IMR-90 (cell line): ENCODE data around the gene EXTL2. TPM values are rescaled to one million over a fixed set of nuclear protein-coding genes. Genes with fewer than 3 reads are reported as not detected.

Experiments used
- ATAC-seq: fragments of 200-7000 bp; cut with Tn5 transposase; 2 replicates; pipeline ENCODE4 v1.9.1; 2020; ENCODE audit warnings: low read depth, mild to moderate bottlenecking, moderate library complexity
- BruUV-seq: library from RNA; stranded (reverse); fragments of 400-500 nt; replicated peaks from 2 replicates; lab custom pipeline; 2021; lab: Mats Ljungman, UMichigan
- CTCF ChIA-PET: fragments of 300-600 bp; formaldehyde crosslinking; extraction: SDS; loops from one replicate; lab custom pipeline; 2021; ENCODE audit warnings: antibody characterized with exemption; lab: Yijun Ruan, JAX
- POLR2A ChIA-PET: fragments of 300-600 bp; sonication (Branson Sonifier 250); formaldehyde crosslinking; loops from one replicate; lab custom pipeline; 2022; ENCODE audit warnings: antibody characterized with exemption; ENCODE audit not compliant: unreplicated experiment; lab: Charles Lee
- DNase-seq: peaks from one replicate; pipeline ENCODE4 v3.0.0; 2013
- H2AFZ ChIP-seq: replicated peaks from 2 replicates; pipeline ENCODE3; 2013; ENCODE audit warnings: low read length, mild to moderate bottlenecking; ENCODE audit not compliant: poor library complexity
- H2AK5ac ChIP-seq: 2 replicates; pipeline ENCODE4 v1.6.1; 2013; ENCODE audit warnings: low read depth, low read length, inconsistent platforms
- H2AK9ac ChIP-seq: replicated peaks from 2 replicates; pipeline ENCODE3; 2013; ENCODE audit warnings: mild to moderate bottlenecking, low read depth, low read length, moderate library complexity; ENCODE audit not compliant: poor library complexity
- H2BK120ac ChIP-seq: 2 replicates; pipeline ENCODE4 v1.6.1; 2013; ENCODE audit warnings: low read depth, low read length, inconsistent platforms
- H2BK15ac ChIP-seq: 3 replicates; pipeline ENCODE4 v1.6.1; 2013; ENCODE audit warnings: low read depth, low read length, inconsistent platforms
- H2BK20ac ChIP-seq: 2 replicates; pipeline ENCODE4 v1.6.1; 2013; ENCODE audit warnings: low read depth, mild to moderate bottlenecking, inconsistent platforms, low read length, moderate library complexity
- H2BK5ac ChIP-seq: 2 replicates; pipeline ENCODE4 v1.6.1; 2013; ENCODE audit warnings: mild to moderate bottlenecking, low read depth, low read length, inconsistent platforms; ENCODE audit not compliant: poor library complexity, severe bottlenecking
- H3K14ac ChIP-seq: replicated peaks from 2 replicates; pipeline ENCODE4 v1.6.1; 2013; ENCODE audit warnings: low read depth, low read length, inconsistent platforms
- H3K18ac ChIP-seq: 2 replicates; pipeline ENCODE4 v1.6.1; 2013; ENCODE audit warnings: low read depth, low read length, control low read depth
- H3K23ac ChIP-seq: 2 replicates; pipeline ENCODE4 v1.6.1; 2013; ENCODE audit warnings: low read depth, low read length, inconsistent platforms
- H3K27ac ChIP-seq: 2 replicates; pipeline ENCODE4 v1.5.1; 2013; ENCODE audit warnings: mild to moderate bottlenecking, control low read depth, low read length; ENCODE audit not compliant: insufficient read depth
- H3K27me3 ChIP-seq: 2 replicates; pipeline ENCODE4 v1.6.1; 2013; ENCODE audit warnings: low read length; ENCODE audit not compliant: control insufficient read depth, insufficient read depth
- H3K36me3 ChIP-seq: 2 replicates; pipeline ENCODE4 v1.6.1; 2013; ENCODE audit warnings: low read length, mixed read lengths; ENCODE audit not compliant: control insufficient read depth, insufficient read depth
- H3K4ac ChIP-seq: 2 replicates; pipeline ENCODE4 v1.6.1; 2013; ENCODE audit warnings: low read depth, low read length, inconsistent platforms
- H3K4me1 ChIP-seq: 2 replicates; pipeline ENCODE4 v1.6.1; 2013; ENCODE audit warnings: low read length, mixed read lengths; ENCODE audit not compliant: control insufficient read depth, insufficient read depth
- H3K4me2 ChIP-seq: 2 replicates; pipeline ENCODE4 v1.6.1; 2013; ENCODE audit warnings: low read depth, mild to moderate bottlenecking, control low read depth, low read length, moderate library complexity
- H3K4me3 ChIP-seq: 2 replicates; pipeline ENCODE4 v1.5.1; 2013; ENCODE audit warnings: low read depth, mild to moderate bottlenecking, control low read depth, low read length, moderate library complexity; ENCODE audit not compliant: insufficient read depth
- H3K56ac ChIP-seq: 2 replicates; pipeline ENCODE4 v1.6.1; 2013; ENCODE audit warnings: low read length, inconsistent platforms; ENCODE audit not compliant: insufficient read depth; ENCODE audit errors: extremely low read depth
- H3K79me1 ChIP-seq, 2 experiments: 2 replicates each; pipeline ENCODE4 v1.6.1; 2013; ENCODE audit warnings: low read length in 2 of 2, inconsistent platforms in 1 of 2, low read depth in 1 of 2
- H3K9ac ChIP-seq: 2 replicates; pipeline ENCODE4 v1.6.1; 2013; ENCODE audit warnings: low read depth, low read length, control low read depth
- H3K9me1 ChIP-seq: 2 replicates; pipeline ENCODE4 v1.6.1; 2013; ENCODE audit warnings: low read length, inconsistent platforms; ENCODE audit not compliant: insufficient read depth
- H3K9me3 ChIP-seq: 2 replicates; pipeline ENCODE4 v1.6.1; 2013; ENCODE audit warnings: low read length; ENCODE audit not compliant: control insufficient read depth, insufficient read depth
- H4K20me1 ChIP-seq: 2 replicates; pipeline ENCODE4 v1.6.1; 2013; ENCODE audit warnings: low read length, inconsistent platforms; ENCODE audit not compliant: insufficient read depth
- H4K5ac ChIP-seq: 2 replicates; pipeline ENCODE4 v1.6.1; 2013; ENCODE audit warnings: mild to moderate bottlenecking, low read depth, low read length, control low read depth
- H4K8ac ChIP-seq, 2 experiments: 2 replicates each; pipeline ENCODE4 v1.6.1; 2013; ENCODE audit warnings: low read depth in 2 of 2, low read length in 2 of 2, control low read depth in 1 of 2, inconsistent platforms in 1 of 2
- H4K91ac ChIP-seq: 2 replicates; pipeline ENCODE4 v1.6.1; 2013; ENCODE audit warnings: low read depth, low read length, inconsistent platforms; ENCODE audit not compliant: insufficient read depth
- CEBPB ChIP-seq: IDR thresholded peaks from 2 replicates; pipeline ENCODE4 v1.6.1; 2012; ENCODE audit warnings: low read depth, low read length, improper control_type of control experiment
- CHD1 ChIP-seq: IDR thresholded peaks from 2 replicates; pipeline ENCODE4 v1.6.1; 2012; ENCODE audit warnings: low read depth, low read length, improper control_type of control experiment
- CTCF ChIP-seq: conservative IDR thresholded peaks from 2 replicates; pipeline ENCODE4 v1.5.1; 2012; ENCODE audit warnings: mild to moderate bottlenecking, low read depth, low read length, improper control_type of control experiment
- ELK1 ChIP-seq: fragments of 150-350 bp; IDR thresholded peaks from 2 replicates; pipeline ENCODE4 v1.6.1; 2016; ENCODE audit warnings: low read depth, mild to moderate bottlenecking, low read length, moderate library complexity, borderline replicate concordance
- FOS ChIP-seq: fragments of 150-350 bp; IDR thresholded peaks from 2 replicates; pipeline ENCODE4 v1.6.1; 2016; ENCODE audit warnings: low read depth, low read length
- MAFK ChIP-seq: IDR thresholded peaks from 2 replicates; pipeline ENCODE4 v1.6.1; 2012; ENCODE audit warnings: low read depth, low read length, improper control_type of control experiment
- NFE2L2 ChIP-seq: fragments of 150-350 bp; IDR thresholded peaks from 2 replicates; pipeline ENCODE4 v1.6.1; 2016; ENCODE audit warnings: low read depth, mild to moderate bottlenecking, low read length
- POLR2A ChIP-seq: IDR thresholded peaks from 2 replicates; pipeline ENCODE4 v1.6.1; 2012; ENCODE audit warnings: mild to moderate bottlenecking, low read depth, low read length
- RAD21 ChIP-seq: IDR thresholded peaks from 2 replicates; pipeline ENCODE4 v1.6.1; 2012; ENCODE audit warnings: low read length, improper control_type of control experiment
- RCOR1 ChIP-seq: IDR thresholded peaks from 2 replicates; pipeline ENCODE4 v1.6.1; 2012; ENCODE audit warnings: mild to moderate bottlenecking, low read length, improper control_type of control experiment; ENCODE audit not compliant: insufficient replicate concordance
- RFX5 ChIP-seq: IDR thresholded peaks from 2 replicates; pipeline ENCODE4 v1.8.0; 2012; ENCODE audit warnings: low read depth, mild to moderate bottlenecking, low read length, moderate library complexity
- SMC3 ChIP-seq: fragments of 150-350 bp; IDR thresholded peaks from 2 replicates; pipeline ENCODE4 v1.6.1; 2016; ENCODE audit warnings: low read depth, mild to moderate bottlenecking, antibody characterized with exemption, low read length, moderate library complexity
- WGBS, 2 experiments: methylation state at CpG; one replicate each; pipeline versions ENCODE4 v1.1.5 to v1.1.7; 2013; ENCODE audit warnings: missing lambda C conversion rate in 2 of 2; ENCODE audit not compliant: insufficient read length in 1 of 2; ENCODE audit errors: extremely low coverage in 2 of 2; 5-methylcytosine and 5-hydroxymethylcytosine counted together
- dilution Hi-C: fragments of 300-500 bp; cut with HindIII; formaldehyde crosslinking; loops from one replicate; pipeline ENCODE4 v1.14.3; 2018; ENCODE audit warnings: low sequenced_read_pairs; ENCODE audit not compliant: unreplicated experiment
- in situ Hi-C: fragments of 300-500 bp; cut with MboI; formaldehyde crosslinking; loops from 3 replicates; pipeline ENCODE4 v1.14.3; 2019; ENCODE audit warnings: low sequenced_read_pairs, inconsistent platforms, mixed read lengths
- intact Hi-C: fragments of 100-400 bp; cut with micrococcal nuclease; formaldehyde crosslinking; loops from 2 replicates; pipeline ENCODE4 v1.10.0; 2022
- polyA plus RNA-seq, 3 experiments: library from polyadenylated mRNA; depleted of rRNA; stranded (reverse); fragments of >200 nt; gene quantifications; 2 replicates each; pipeline ENCODE4 v1.2.3, GENCODE V29; 2012; ENCODE audit warnings: low replicate concordance in 1 of 3
- total RNA-seq: library from RNA; depleted of rRNA; stranded (reverse); fragments of >200 nt; gene quantifications from 2 replicates; pipeline ENCODE4 v1.2.3, GENCODE V29; 2012
- TF ChIP-seq, protein P1 (sequence below): fragments of 150-350 bp; IDR thresholded peaks from 2 replicates; pipeline ENCODE4 v1.6.1; 2017; ENCODE audit warnings: mild to moderate bottlenecking, antibody characterized with exemption, low read length, low read depth

The EXTL2 gene
- total and polyA plus RNA-seq, 2 of the 4 experiments (the other 2 are of a cell fraction), result 24.9 to 27.6 TPM

DNA sequence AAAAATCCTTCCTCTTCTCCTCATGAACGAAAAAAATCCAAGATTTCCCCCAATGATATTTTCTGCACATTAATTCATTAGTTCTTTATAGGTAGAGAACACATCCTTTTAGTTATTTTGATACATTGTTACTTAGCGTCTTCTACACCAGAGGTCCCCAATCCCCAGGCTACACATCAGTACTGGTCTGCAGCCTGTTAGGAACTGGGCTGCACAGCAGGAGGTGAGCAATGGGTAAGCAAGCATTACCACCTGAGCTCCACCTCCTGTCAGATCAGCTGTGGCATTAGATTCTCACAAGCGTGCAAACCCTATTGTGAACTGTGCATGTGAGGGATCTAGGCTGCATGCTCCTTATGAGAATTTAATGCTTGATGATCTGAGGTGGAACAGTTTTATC is 13.0 kb downstream of the EXTL2 start:
- no peak overlapping the region for H4K5ac ChIP-seq
- no peak overlapping the region for H3K4me2 ChIP-seq
- H4K8ac ChIP-seq, result no peak overlapping the region
- no peak overlapping the region for H2BK120ac ChIP-seq
- dilution Hi-C loops, result loop anchor here (25.0 kb wide), 1 partner anchor 419 kb away; no protein-coding TSS in a partner anchor
- DNase-seq (no peak), ATAC-seq (no peak)
- H3K9me3 ChIP-seq, result peaks cover 2% of the 10 kb centered on the region
- ChIA-PET CTCF (no interaction called here), POLR2A (no interaction called here)
- no peak overlapping the region for H2AK9ac ChIP-seq
- peaks cover 3% of the 10 kb centered on the region for H3K36me3 ChIP-seq
- H3K56ac ChIP-seq, result no peak overlapping the region
- H3K79me1 ChIP-seq, result peaks cover 2 to 3% of the 10 kb centered on the region in 2 experiments; a peak in 2 of 4 replicates
- H3K4me3 ChIP-seq, result no peak overlapping the region
- H4K20me1 ChIP-seq, result no peaks in the 10 kb centered on the region
- in situ Hi-C loops, result loop anchor here (25.0 kb wide), 1 partner anchor 619 kb away; the partner anchor contains the start of gene RTCA
- H3K4me1 ChIP-seq, result no peaks in the 10 kb centered on the region
- H3K27ac ChIP-seq, result no peak overlapping the region
- WGBS, 2 experiments, result no CpG with 5 or more reads among the region's 3 CpGs
- H3K27me3 ChIP-seq, result no peaks in the 10 kb centered on the region
- no peak overlapping the region for H2AFZ ChIP-seq
- H3K4ac ChIP-seq, result no peak overlapping the region
- H3K14ac ChIP-seq, result no peak overlapping the region
- H2AK5ac ChIP-seq, result no peak overlapping the region
- no peaks in the 10 kb centered on the region; the same call in 1 of the 2 replicates for H3K9me1 ChIP-seq
- no TSS peak for BruUV-seq
- no peak overlapping the region for H4K91ac ChIP-seq
- no peak overlapping the region for H2BK5ac ChIP-seq
- H2BK20ac ChIP-seq, result no peak overlapping the region
- H2BK15ac ChIP-seq, result no peak overlapping the region
- H3K23ac ChIP-seq, result no peak overlapping the region
- no peak overlapping the region for H3K9ac ChIP-seq
- H3K18ac ChIP-seq, result no peak overlapping the region
- intact Hi-C loops, result no loop called here
- TF ChIP-seq FOS (no peak), POLR2A (no peak), MAFK (no peak), CTCF (no peak), RAD21 (no peak), SMC3 (no peak), ELK1 (no peak), RCOR1 (no peak), CHD1 (no peak), NFE2L2 (no peak), CEBPB (no peak), RFX5 (no peak)
- TF ChIP-seq, protein P1, sequence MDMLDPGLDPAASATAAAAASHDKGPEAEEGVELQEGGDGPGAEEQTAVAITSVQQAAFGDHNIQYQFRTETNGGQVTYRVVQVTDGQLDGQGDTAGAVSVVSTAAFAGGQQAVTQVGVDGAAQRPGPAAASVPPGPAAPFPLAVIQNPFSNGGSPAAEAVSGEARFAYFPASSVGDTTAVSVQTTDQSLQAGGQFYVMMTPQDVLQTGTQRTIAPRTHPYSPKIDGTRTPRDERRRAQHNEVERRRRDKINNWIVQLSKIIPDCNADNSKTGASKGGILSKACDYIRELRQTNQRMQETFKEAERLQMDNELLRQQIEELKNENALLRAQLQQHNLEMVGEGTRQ, result no peak
